ENCODE results near the gene INO80.

The INO80 gene

DNA sequence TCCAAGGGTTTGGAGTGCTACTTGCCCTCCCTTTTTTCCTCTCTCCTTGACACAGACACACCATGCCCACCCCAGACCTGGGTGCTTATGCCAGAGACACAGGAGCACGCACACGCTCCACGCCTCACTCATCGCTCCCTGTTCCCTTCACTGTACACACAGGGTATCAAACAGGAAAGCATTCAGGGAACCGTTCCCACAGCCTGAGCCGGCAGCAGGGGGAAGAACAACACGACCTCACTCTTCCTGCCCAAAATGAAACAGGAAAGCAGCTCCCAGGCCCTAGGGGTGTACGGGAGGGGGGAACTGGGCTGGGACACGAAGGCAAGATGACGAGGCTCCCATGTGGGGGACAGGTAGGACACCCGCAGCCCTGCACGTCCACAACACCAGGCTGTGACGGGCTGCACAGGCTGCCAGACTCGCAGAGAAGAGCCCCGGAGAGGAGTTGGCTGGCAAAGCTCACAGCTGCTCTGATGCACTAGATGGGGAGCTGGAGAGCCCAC lies 175.7 kb downstream of the INO80 start:
- Histone ChIP-seq H3K27me3 (ENCODE audit: insufficient read depth, low read length) (peaks cover 72% of the 10 kb centered on the region), H3K36me3 (ENCODE audit: insufficient read depth, low read depth, low read length) (no peaks in the 10 kb centered on the region), H3K4me3 (ENCODE audit: low read length) (no peak overlapping the region), H3K9ac (ENCODE audit: low read depth, low read length) (no peak overlapping the region), H3K9me3 (ENCODE audit: insufficient read depth, low read depth, low read length) (no peaks in the 10 kb centered on the region), H3K27ac (ENCODE audit: low read length) (no peak overlapping the region), H3K4me1 (ENCODE audit: insufficient read depth, low read length) (peaks cover 10% of the 10 kb centered on the region; the same call in 1 of the 2 replicates)

DNA sequence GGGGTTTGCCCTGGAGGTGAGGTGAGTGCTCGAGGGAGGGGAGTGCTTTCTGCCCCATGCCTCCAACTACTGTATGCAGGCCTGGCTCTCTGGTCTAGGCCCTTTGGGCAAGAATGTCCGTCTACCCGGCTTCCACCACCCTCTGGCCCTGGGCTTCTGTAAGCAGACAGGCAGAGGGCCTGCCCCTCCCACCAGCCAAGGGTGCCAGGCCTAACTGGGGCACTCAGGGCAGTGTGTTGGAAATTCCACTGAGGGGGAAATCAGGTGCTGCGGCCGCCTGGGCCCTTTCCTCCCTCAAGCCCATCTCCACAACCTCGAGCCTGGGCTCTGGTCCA lies 177.6 kb downstream of the INO80 start:
- Histone ChIP-seq H3K9ac (ENCODE audit: low read depth, low read length) (no peak overlapping the region), H3K27ac (ENCODE audit: low read length) (no peak overlapping the region)

DNA sequence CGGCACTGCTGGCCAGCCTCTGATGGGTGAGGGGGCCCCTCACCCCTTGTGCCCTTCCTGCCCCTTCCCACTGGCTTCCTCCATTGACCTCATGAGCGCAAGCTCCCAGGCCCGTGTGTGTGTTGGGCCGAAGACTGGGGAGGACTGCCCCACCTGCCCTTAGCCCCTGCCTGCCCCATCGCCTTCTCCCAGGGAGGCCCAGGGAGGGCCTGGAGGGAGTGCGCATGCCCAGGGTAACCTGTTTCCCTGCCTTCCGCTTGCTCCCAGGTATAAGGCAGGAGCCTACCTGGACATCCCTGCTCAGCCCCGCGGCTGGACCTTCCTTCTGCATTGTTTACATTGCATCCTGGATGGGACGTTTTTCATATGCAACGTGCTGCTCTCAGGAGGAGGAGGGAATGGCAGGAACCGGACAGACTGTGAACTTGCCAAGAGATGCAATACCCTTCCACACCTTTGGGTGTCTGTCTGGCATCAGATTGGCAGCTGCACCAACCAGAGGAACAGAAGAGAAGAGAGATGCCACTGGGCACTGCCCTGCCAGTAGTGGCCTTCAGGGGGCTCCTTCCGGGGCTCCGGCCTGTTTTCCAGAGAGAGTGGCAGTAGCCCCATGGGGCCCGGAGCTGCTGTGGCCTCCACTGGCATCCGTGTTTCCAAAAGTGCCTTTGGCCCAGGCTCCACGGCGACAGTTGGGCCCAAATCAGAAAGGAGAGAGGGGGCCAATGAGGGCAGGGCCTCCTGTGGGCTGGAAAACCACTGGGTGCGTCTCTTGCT lies 178.1 kb downstream of the INO80 start:
- H3K36me3 ChIP-seq (ENCODE audit: insufficient read depth, low read depth, low read length), result no peaks in the 10 kb centered on the region
- H3K27ac ChIP-seq (ENCODE audit: low read length), result no peak overlapping the region
- peaks cover 10% of the 10 kb centered on the region; the same call in 1 of the 2 replicates for H3K4me1 ChIP-seq (ENCODE audit: insufficient read depth, low read length)
- H3K9ac ChIP-seq (ENCODE audit: low read depth, low read length), result no peak overlapping the region
- H3K27me3 ChIP-seq (ENCODE audit: insufficient read depth, low read length), result peaks cover 71% of the 10 kb centered on the region
- H3K4me3 ChIP-seq (ENCODE audit: low read length), result no peak overlapping the region
- no peaks in the 10 kb centered on the region for H3K9me3 ChIP-seq (ENCODE audit: insufficient read depth, low read depth, low read length)

More for the DNA sequence above, 177.6 kb downstream of the INO80 start:
- Histone ChIP-seq H3K4me3 (ENCODE audit: low read length) (no peak overlapping the region), H3K27me3 (ENCODE audit: insufficient read depth, low read length) (peaks cover 71% of the 10 kb centered on the region), H3K4me1 (ENCODE audit: insufficient read depth, low read length) (peaks cover 10% of the 10 kb centered on the region; the same call in 1 of the 2 replicates), H3K9me3 (ENCODE audit: insufficient read depth, low read depth, low read length) (no peaks in the 10 kb centered on the region), H3K36me3 (ENCODE audit: insufficient read depth, low read depth, low read length) (no peaks in the 10 kb centered on the region)

DNA sequence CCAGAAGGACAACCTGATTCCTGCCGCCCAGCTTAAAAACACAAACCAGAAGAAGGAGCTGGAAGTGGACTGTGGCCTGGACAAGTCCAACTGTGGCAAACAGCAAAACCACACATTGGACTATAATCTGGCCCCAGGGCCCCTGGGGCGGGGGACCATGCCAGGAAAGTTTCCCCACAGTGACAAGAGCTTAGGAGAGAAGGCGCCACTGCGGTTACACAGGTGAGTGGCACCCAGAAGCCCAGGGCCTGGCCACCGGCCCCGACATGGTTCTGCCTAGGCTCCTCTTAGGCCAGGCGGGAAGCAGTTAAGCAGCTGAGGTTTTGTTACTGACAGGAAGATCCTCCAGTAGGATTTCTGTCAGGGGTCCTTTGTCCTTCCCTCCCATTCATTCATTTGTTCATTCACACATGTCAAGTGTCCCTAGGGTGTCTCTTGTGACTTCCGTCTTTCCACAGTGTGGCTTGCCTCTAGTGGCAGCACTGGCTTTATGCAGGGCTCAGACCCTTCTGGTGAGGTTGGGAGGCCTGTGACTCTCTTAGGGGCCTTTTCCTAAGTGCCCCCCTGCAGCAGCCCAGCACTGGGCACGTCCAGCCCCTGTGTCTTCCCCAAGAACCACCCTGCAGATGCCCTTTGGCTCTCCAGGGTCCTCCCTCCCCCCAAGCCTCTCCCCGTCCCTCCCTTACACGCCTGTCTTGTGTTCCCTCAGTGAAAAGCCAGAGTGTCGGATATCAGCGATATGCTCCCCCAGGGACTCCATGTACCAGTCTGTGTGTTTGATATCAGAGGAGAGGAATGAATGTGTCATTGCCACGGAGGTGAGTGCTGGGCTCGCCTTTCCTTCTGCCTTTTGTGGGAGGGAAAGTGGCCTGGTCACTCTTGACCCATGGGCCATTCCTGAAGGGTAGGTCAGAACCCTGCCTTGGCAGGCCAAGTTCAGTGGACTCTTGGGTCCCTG lies 179.1 kb downstream of the INO80 start:
- Histone ChIP-seq H3K27me3 (ENCODE audit: insufficient read depth, low read length) (peaks cover 72% of the 10 kb centered on the region), H3K4me1 (ENCODE audit: insufficient read depth, low read length) (peaks cover 5% of the 10 kb centered on the region; the same call in 1 of the 2 replicates), H3K9me3 (ENCODE audit: insufficient read depth, low read depth, low read length) (no peaks in the 10 kb centered on the region), H3K27ac (ENCODE audit: low read length) (no peak overlapping the region), H3K4me3 (ENCODE audit: low read length) (no peak overlapping the region), H3K9ac (ENCODE audit: low read depth, low read length) (no peak overlapping the region), H3K36me3 (ENCODE audit: insufficient read depth, low read depth, low read length) (no peaks in the 10 kb centered on the region)

DNA sequence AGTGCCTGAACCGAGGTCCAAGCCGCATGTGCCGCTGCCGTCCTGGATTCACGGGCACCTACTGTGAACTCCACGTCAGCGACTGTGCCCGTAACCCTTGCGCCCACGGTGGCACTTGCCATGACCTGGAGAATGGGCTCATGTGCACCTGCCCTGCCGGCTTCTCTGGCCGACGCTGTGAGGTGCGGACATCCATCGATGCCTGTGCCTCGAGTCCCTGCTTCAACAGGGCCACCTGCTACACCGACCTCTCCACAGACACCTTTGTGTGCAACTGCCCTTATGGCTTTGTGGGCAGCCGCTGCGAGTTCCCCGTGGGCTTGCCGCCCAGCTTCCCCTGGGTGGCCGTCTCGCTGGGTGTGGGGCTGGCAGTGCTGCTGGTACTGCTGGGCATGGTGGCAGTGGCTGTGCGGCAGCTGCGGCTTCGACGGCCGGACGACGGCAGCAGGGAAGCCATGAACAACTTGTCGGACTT lies 179.8 kb downstream of the INO80 start:
- no peaks in the 10 kb centered on the region for H3K9me3 ChIP-seq (ENCODE audit: insufficient read depth, low read depth, low read length)
- peaks cover 77% of the 10 kb centered on the region for H3K27me3 ChIP-seq (ENCODE audit: insufficient read depth, low read length)
- H3K4me3 ChIP-seq (ENCODE audit: low read length), result no peak overlapping the region
- H3K27ac ChIP-seq (ENCODE audit: low read length), result no peak overlapping the region
- H3K9ac ChIP-seq (ENCODE audit: low read depth, low read length), result no peak overlapping the region
- H3K36me3 ChIP-seq (ENCODE audit: insufficient read depth, low read depth, low read length), result no peaks in the 10 kb centered on the region
- H3K4me1 ChIP-seq (ENCODE audit: insufficient read depth, low read length), result peaks cover 5% of the 10 kb centered on the region; the same call in 1 of the 2 replicates

DNA sequence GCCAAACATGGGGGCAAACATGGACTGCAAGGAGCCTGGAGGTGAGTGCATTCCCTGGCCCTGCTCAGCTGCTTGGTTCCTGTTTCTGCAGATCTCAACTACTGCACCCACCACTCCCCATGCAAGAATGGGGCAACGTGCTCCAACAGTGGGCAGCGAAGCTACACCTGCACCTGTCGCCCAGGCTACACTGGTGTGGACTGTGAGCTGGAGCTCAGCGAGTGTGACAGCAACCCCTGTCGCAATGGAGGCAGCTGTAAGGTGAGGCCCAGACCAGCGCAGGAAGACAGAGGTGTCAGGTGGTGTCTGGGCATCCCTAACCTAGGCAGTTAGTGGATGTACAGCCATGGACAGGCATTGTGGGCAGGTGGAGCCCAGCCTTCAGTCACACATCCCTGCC lies 181.6 kb downstream of the INO80 start:
- no peak overlapping the region for H3K9ac ChIP-seq (ENCODE audit: low read depth, low read length)
- H3K4me1 ChIP-seq (ENCODE audit: insufficient read depth, low read length), result peaks cover 5% of the 10 kb centered on the region; the same call in 1 of the 2 replicates
- H3K4me3 ChIP-seq (ENCODE audit: low read length), result no peak overlapping the region
- H3K36me3 ChIP-seq (ENCODE audit: insufficient read depth, low read depth, low read length), result no peaks in the 10 kb centered on the region
- H3K27me3 ChIP-seq (ENCODE audit: insufficient read depth, low read length), result peaks cover 78% of the 10 kb centered on the region
- H3K9me3 ChIP-seq (ENCODE audit: insufficient read depth, low read depth, low read length), result no peaks in the 10 kb centered on the region
- no peak overlapping the region for H3K27ac ChIP-seq (ENCODE audit: low read length)

DNA sequence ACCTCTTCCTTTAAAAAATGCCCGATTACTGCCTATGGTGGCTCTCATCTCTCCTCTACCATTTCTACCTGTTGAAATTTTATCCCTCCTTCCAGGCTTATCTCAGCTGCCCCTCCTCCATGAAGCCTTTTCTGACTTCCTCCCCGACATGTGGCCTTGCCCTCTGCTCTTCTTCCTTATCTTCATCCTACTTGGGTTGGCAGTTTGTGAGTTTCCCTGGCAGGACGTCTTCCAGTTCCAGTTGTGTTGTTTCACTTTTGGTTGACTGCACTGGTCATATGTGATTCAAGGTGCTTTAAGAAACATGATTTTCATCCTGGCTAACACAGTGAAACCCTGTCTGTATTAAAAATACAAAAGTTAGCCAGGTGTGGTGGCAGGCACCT lies 182.6 kb downstream of the INO80 start:
- Histone ChIP-seq H3K36me3 (ENCODE audit: insufficient read depth, low read depth, low read length) (no peaks in the 10 kb centered on the region), H3K4me1 (ENCODE audit: insufficient read depth, low read length) (peaks cover 5% of the 10 kb centered on the region; the same call in 1 of the 2 replicates), H3K27ac (ENCODE audit: low read length) (no peak overlapping the region), H3K4me3 (ENCODE audit: low read length) (no peak overlapping the region), H3K9me3 (ENCODE audit: insufficient read depth, low read depth, low read length) (no peaks in the 10 kb centered on the region), H3K27me3 (ENCODE audit: insufficient read depth, low read length) (peaks cover 84% of the 10 kb centered on the region), H3K9ac (ENCODE audit: low read depth, low read length) (no peak overlapping the region)

DNA sequence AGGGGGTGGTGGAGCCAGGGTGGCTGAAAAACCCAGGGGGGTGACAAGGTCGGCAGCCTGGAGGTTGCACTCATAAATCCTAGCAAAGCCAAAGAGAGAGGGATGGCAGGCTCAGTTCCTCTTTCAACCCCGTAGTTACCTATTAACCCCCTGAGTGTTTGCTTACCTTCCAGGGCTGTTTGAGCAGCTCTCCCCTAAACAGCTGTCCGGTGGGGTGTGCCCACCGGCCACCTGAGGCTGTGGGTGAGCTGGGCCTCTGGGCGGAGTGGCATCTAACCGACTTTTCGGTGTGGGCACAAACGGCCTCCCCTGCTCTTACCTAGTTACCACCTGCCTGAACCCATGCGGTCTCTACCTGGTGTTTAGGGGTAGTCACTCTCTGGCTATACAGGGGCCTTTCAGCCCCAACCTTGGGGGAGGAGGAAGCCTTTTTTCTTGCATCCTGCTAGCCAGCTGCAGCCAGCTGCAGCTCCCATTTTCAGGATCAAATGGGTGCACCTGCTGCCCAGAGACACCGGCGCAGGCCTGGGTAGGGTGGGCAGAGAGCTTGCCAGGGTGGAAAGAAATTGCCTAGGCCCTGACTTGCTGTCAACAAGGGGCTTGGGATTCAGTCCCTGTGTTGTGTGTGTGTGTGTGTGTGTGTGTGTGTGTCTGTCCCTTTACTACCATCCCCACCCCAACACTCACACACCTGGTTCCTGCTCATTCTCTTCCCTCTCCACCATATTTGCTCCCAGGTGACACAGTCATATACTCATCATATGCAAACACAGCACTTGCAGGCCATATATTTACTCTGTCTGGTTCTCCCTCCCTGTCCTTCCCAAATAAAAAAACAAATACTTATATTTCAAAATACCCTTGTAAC lies 183.2 kb downstream of the INO80 start:
- Histone ChIP-seq H3K4me3 (ENCODE audit: low read length) (no peak overlapping the region), H3K4me1 (ENCODE audit: insufficient read depth, low read length) (peaks cover 5% of the 10 kb centered on the region; the same call in 1 of the 2 replicates), H3K9ac (ENCODE audit: low read depth, low read length) (no peak overlapping the region), H3K9me3 (ENCODE audit: insufficient read depth, low read depth, low read length) (no peaks in the 10 kb centered on the region), H3K36me3 (ENCODE audit: insufficient read depth, low read depth, low read length) (no peaks in the 10 kb centered on the region), H3K27ac (ENCODE audit: low read length) (no peak overlapping the region), H3K27me3 (ENCODE audit: insufficient read depth, low read length) (peaks cover 90% of the 10 kb centered on the region)

DNA sequence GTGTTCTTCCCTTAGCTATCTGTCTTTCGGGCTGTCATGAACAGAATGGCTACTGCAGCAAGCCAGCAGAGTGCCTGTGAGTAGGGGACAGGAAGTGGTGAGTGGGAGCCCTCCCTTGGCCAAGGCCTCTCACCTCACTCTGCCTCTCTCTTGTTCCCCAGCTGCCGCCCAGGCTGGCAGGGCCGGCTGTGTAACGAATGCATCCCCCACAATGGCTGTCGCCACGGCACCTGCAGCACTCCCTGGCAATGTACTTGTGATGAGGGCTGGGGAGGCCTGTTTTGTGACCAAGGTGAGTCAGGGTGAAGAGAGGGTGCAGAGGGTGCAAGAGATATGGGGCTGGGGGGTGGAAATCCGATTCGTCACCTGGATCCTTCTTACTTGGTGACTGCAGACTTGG lies 183.9 kb downstream of the INO80 start:
- no peak overlapping the region for H3K4me3 ChIP-seq (ENCODE audit: low read length)
- H3K4me1 ChIP-seq (ENCODE audit: insufficient read depth, low read length), result peaks cover 5% of the 10 kb centered on the region; the same call in 1 of the 2 replicates
- H3K36me3 ChIP-seq (ENCODE audit: insufficient read depth, low read depth, low read length), result no peaks in the 10 kb centered on the region
- peaks cover 95% of the 10 kb centered on the region for H3K27me3 ChIP-seq (ENCODE audit: insufficient read depth, low read length)
- no peaks in the 10 kb centered on the region for H3K9me3 ChIP-seq (ENCODE audit: insufficient read depth, low read depth, low read length)
- no peak overlapping the region for H3K27ac ChIP-seq (ENCODE audit: low read length)
- H3K9ac ChIP-seq (ENCODE audit: low read depth, low read length), result no peak overlapping the region

DNA sequence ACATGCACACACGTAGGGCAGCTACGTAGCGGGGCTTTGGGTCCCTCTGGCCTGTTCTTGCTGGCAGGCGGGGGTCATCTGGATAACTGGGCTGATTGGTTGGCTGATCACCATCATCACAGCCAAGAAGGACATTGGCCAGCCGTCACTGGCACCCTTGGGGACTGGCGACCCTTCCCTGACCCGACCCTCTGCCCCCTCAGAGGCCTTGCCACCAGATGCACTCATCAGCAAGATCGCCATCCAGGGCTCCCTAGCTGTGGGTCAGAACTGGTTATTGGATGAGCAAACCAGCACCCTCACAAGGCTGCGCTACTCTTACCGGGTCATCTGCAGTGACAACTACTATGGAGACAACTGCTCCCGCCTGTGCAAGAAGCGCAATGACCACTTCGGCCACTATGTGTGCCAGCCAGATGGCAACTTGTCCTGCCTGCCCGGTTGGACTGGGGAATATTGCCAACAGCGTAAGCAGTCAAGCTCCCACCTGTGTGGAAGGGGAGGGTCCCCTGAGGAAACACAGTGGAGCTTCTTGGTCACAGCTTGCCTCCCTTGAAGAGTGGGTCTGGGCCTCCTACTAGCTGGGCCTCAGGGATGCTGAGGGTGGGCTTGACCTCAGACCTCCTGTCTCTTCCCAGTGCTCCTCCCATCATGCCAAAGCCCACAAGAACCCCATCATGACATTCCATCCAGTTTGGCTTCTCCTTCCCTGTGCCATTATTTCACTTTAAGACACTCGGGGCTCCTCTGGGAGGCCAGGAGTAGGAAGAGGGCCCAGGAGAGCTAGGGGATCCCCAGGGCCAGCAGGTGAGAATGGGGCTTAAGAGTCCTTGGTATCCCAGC lies 184.6 kb downstream of the INO80 start:
- Histone ChIP-seq H3K4me3 (ENCODE audit: low read length) (peak overlapping the region; percentile 70; the same call in 1 of the 2 replicates), H3K27me3 (ENCODE audit: insufficient read depth, low read length) (peaks cover 99% of the 10 kb centered on the region), H3K9me3 (ENCODE audit: insufficient read depth, low read depth, low read length) (no peaks in the 10 kb centered on the region; the same call in 1 of the 2 replicates), H3K27ac (ENCODE audit: low read length) (no peak overlapping the region), H3K9ac (ENCODE audit: low read depth, low read length) (no peak overlapping the region), H3K4me1 (ENCODE audit: insufficient read depth, low read length) (peaks cover 5% of the 10 kb centered on the region; the same call in 1 of the 2 replicates), H3K36me3 (ENCODE audit: insufficient read depth, low read depth, low read length) (no peaks in the 10 kb centered on the region)

Measured in iPS-20b (cell line).